Femur (tissue), 1 donor: Measurements from ENCODE around the gene PRSS53.

Experiments
- DNase-seq: peaks from one replicate; pipeline ENCODE4 v3.0.0-alpha.2; 2017

The PRSS53 gene

GRCh38 chr16:31077592-31078396 is 10.9 kb downstream of the PRSS53 start:
- DNase-seq, result no peak

GRCh38 chr16:31077024-31077423 is 11.7 kb downstream of the PRSS53 start:
- DNase-seq, result no peak

- DNase-seq, result no peak
Observed at GRCh38 chr16:31076319-31076718, 12.4 kb downstream of the PRSS53 start.

GRCh38 chr16:31074814-31075183 is 13.9 kb downstream of the PRSS53 start:
- no peak for DNase-seq

GRCh38 chr16:31073970-31074813 is 14.6 kb downstream of the PRSS53 start, which contains the start of the genes ZNF646 and ZNF668:
Gene ZNF646, plus strand, starts transcription at chr16:31074422. Its CDS starts 1,903 bp downstream, at chr16:31076325.
Gene ZNF668, minus strand, starts transcription at chr16:31074240. Its CDS starts 9,781 bp downstream, at chr16:31064459.
- DNase-seq, result peak; percentile 99

GRCh38 chr16:31073142-31073969 is 15.4 kb downstream of the PRSS53 start:
- peak; percentile 95 for DNase-seq

- peak; percentile 37 for DNase-seq
Observed at GRCh38 chr16:31072540-31073141, 16.1 kb downstream of the PRSS53 start.

- DNase-seq, result peak; percentile 72
Observed at GRCh38 chr16:31071861-31072260, 16.9 kb downstream of the PRSS53 start.

GRCh38 chr16:31067342-31067741 is 21.4 kb downstream of the PRSS53 start:
- DNase-seq, result no peak

GRCh38 chr16:31064882-31065461 is 23.8 kb downstream of the PRSS53 start:
- peak; percentile 92 for DNase-seq

- DNase-seq, result peak; percentile 23
Observed at GRCh38 chr16:31063843-31064611, 24.7 kb downstream of the PRSS53 start.

GRCh38 chr16:31063495-31063842 is 25.3 kb downstream of the PRSS53 start:
- DNase-seq, result no peak

- no peak for DNase-seq
Observed at GRCh38 chr16:31061813-31062440, 26.8 kb downstream of the PRSS53 start.

- peak; percentile 18 for DNase-seq
Observed at GRCh38 chr16:31061126-31061812, 27.5 kb downstream of the PRSS53 start.

GRCh38 chr16:31055613-31056012 is 33.1 kb downstream of the PRSS53 start:
- DNase-seq, result no peak

- no peak for DNase-seq
Observed at GRCh38 chr16:31052114-31052513, 36.6 kb downstream of the PRSS53 start.

GRCh38 chr16:31050280-31051030 is 38.3 kb downstream of the PRSS53 start:
- DNase-seq, result no peak

- DNase-seq, result no peak
Observed at GRCh38 chr16:31043898-31044481, 44.8 kb downstream of the PRSS53 start.

- no peak for DNase-seq
Observed at GRCh38 chr16:31043352-31043751, 45.4 kb downstream of the PRSS53 start.
